Vagina (tissue), 2 donors: ENCODE results near the gene ALDH3B2.

Experiments
- CTCF ChIP-seq, 3 experiments: fragments of 450-650 bp in 2 of 3; fragments of 200-600 bp in 1 of 3; sonication (generic) in 1 of 3; IDR thresholded peaks; one replicate each; pipeline ENCODE4 v1.5.1; 2017 to 2019; ENCODE audit warnings: antibody characterized with exemption in 3 of 3, mild to moderate bottlenecking in 2 of 3, moderate library complexity in 2 of 3
- POLR2A ChIP-seq, 2 donors: fragments of 450-650 bp; IDR thresholded peaks; one replicate each; pipeline ENCODE4 v1.6.1; 2017; ENCODE audit warnings: antibody characterized with exemption in 2 of 2, mild to moderate bottlenecking in 2 of 2, moderate library complexity in 2 of 2
- POLR2AphosphoS5 ChIP-seq, 2 donors: sonication (generic); formaldehyde crosslinking; IDR thresholded peaks; one replicate each; pipeline ENCODE4 v1.9.0; 2017; ENCODE audit warnings: antibody characterized with exemption in 2 of 2, mild to moderate bottlenecking in 2 of 2, low read depth in 1 of 2; ENCODE audit not compliant: insufficient read depth in 1 of 2

GRCh38 chr11:67634366-67635230 is 39.8 kb downstream of the ALDH3B2 start:
- TF ChIP-seq CTCF (IDR thresholded peaks at IDR 0.05) (no peak), POLR2A (IDR thresholded peaks at IDR 0.05) (no peak), POLR2AphosphoS5 (IDR thresholded peaks at IDR 0.05; ENCODE audit: insufficient read depth in 1 of 2, low read depth in 1 of 2) (no peak)
